SKM-1 (cell line): ENCODE data around the gene YY1.
"Not testable (repeated sequence)": the region's sequence is repeated elsewhere in the genome, so short reads cannot be mapped to it uniquely, and the experiment has no call there.

Source experiments
- DNase-seq: peaks from one replicate; lab custom pipeline; 2025; ENCODE audit not compliant: unreplicated experiment; lab: John Stamatoyannopoulos, UW

The YY1 gene

DNA sequence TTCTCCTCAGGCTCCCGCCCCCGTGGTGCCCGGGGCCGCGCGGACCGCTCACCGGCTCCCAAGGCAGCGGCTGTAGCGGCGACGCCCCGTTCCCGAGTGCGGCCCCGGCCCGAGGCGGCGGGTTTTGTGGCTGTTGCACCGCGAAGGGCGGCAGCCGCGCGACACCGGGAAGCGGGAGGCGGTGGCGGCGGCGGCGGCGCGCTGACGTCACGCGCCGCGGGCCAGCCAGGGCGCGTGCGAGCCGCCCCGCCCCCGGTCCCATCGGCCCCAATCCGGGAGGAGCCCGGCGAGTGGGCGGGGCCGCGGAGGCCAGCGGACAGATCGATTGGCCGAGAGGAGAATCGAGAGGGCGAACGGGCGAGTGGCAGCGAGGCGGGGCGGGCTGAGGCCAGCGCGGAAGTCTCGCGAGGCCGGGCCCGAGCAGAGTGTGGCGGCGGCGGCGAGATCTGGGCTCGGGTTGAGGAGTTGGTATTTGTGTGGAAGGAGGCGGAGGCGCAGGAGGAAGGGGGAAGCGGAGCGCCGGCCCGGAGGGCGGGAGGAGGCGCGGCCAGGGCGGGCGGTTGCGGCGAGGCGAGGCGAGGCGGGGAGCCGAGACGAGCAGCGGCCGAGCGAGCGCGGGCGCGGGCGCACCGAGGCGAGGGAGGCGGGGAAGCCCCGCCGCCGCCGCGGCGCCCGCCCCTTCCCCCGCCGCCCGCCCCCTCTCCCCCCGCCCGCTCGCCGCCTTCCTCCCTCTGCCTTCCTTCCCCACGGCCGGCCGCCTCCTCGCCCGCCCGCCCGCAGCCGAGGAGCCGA, at the start of gene YY1:
Gene YY1 (plus strand): TSS at position 726 of the 792 bp plus-strand sequence. CDS start 101 bp downstream, outside the sequence.
- peak; percentile 76 for DNase-seq

DNA sequence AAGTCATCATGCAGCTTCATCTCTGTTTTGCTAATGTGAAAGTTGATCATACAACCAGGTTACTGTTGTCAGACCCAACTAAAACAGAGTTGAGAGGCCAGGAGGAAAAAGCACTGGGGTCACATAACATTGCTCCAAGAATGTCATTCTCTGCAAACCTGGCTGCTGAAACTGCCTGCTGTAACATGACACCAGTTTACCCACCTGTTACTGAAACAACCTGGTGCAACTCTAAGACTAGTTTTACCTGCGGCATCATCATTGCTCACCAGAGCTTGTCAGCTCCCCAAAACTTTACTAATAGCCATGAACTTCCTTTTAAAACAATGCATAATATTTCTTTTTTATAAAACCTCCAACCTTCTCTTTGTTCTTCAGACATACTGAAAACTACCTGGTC, 48.8 kb upstream of the YY1 start:
- no peak for DNase-seq

DNA sequence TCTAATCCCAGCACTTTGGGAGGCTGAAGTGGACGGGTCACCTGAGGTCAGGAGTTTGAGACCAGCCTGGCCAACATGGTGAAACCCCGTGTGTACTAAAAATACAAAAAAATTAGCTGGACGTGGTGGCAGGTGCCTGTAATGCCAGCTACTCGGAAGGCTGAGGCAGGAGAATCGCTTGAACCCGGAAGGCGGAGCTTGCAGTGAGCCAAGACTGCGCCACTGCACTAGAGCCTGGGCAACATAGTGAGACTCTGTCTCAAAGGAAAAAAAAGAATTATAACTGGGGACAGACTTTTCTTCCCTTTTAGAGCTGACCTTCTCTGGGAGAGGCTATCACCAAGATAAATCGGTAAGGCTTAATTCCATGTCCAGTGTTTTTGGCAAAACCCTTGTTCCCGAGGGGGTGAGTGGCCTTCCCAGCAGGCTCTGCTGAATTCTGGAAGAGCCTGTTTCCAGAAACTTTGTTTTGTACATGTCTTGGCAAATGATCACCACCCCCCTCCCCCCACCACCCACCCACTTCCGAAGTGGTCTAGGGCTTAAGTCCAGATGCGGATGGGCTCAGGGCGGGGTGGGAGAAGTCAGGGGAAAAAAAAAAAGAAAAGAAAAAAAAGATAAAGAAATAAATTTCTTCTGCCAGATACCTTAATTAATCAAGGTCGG, 47.2 kb upstream of the YY1 start:
- no peak for DNase-seq

DNA sequence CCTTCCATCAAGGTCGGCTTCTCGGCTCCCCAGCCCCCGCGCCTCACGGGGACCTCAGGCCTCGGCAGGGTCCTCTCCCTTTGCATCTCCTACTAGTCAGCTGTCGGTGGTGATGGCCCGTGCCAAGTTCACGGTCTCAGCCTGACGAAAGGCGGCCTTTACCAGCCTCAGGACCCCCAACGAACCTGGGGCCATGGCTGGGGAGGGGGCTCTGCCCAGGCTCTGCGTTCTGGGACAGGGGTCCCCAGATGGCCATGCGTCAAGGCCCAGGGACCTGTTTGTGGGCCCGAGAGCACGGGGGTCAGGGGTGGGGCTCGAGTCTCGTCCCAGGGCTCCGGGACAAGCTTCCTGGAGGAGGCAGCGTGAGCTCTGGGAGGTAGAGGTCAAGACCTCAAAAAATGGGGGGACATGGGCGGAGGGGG, 46.7 kb upstream of the YY1 start:
- no peak for DNase-seq

DNA sequence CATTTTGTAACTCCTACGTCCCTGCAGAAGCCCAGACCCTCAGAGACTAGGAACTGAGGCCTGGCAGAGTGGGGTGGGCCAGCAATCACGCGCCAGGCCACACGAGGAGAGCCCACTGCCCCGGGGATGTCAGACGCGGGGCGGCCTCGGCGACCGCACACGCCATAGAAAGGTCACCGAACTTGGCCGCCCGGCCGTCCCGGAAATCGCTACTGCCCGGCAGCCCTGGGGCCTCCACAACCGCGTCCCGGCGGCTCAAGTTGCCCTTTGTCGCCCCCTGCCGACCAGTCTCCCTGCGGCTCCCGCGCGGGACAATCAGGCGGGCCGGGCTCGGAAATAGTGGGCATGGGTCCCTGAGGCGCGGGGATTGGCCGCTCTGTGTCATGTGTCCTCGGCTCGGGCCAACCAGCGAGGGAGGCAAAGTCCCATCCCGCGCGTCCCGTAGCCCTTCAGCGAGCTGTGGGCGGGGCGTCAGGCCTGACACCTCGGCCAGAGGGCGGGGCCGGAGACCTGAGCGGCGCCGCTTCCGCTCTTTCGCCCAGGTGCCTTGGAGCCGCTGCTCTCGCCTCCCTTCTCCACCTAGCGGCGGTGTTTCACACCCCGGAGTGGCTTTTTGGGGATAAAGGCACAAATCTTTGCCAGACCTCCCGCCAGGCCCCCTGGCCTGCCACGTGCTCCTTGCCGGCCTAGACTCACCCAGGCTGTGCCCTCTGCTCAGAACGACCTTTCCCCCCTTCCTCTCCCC, 46.1 kb upstream of the YY1 start:
- peak; percentile 74 for DNase-seq

DNA sequence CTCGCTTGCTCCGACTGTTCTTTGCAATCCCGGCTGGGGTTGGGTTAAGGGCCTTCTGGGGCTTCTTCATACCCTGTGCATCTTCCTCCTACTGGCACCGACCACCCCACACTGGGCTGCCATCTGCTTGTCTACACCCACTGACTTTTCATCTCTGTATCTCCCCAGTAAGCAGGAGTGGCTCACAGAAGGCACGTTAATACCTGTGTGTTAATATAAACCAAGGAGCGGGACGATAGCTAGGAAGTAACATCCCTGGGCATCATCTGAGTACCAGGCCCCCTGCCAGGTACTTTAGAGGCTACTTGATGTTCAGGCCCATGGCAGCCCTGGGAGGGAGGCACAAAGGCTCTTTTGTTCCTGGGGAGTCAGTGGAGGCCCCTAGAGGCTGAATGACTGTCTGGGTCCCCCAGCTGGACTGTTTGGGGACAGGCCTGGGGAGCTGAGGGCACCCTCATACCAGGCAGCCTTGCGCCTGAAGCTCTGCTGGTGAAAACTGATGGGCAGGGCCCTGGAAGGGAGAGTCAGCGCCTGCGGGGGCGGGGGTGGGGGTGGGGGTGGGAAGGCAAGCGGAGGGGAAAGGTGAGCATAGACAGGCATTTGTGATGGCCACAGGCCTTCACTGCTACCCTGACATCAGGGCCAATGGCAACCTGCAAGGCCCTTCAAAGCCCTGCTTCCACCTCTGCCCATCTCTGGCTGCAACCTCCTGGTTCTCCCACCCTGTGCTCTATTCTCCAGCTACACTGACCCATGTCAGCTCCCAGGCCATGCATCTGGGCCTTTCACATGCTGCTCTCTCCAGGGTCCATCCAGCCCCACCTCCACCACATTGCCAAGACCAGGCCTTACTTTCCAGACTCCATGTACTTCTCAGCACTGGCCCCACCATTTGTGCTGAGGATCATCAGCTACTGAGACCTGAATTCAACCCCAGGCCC, 45.3 kb upstream of the YY1 start:
- no peak for DNase-seq

DNA sequence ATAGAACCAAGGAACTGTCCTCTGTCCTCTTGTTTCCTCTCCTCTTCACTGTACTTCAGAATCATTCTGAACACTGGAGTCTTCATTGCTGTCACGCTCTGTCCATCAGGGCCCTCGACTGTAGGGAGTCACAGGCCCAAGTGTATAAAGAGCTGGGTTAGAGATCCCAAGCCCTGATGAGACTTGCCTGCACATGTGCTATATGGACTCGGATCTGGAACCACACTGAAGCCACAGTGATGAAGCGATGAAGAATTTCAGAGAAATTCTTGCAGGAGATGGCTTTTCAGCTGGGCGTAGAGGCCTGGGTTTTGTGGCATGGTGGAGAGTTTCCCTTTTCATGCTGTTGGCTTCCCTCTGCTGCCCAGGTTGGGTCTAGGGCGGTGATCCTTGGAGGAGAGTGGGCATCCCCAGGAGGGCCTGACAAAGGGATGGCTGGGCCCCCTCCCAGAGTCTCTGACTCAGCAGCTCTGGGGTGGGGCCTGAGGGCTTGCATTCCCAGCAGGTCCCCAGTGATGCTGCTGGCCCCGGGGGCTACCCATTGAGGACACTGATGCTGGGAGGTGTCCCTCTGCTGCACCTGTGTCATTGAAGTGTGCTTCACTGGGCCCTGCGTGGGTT, 39.6 kb upstream of the YY1 start:
- DNase-seq: no peak

DNA sequence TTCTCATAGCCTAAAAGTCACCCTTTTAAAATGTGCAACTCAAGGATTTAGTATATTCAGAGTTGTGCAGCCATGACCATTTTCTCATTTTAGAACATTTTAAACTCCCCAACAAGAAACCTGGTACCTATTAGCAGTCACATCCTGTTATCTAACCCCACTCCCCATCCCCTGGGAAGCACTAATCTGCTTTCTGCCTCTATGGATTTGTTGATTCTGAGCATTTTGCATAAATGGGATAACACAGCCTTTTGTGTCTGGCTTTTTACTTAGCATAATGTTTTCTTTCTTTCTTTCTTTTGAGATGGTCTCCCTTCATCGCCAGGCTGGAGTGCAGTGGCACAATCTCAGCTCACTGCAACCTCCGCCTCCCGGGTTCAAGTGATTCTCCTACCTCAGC, 38.6 kb upstream of the YY1 start:
- DNase-seq: no peak

DNA sequence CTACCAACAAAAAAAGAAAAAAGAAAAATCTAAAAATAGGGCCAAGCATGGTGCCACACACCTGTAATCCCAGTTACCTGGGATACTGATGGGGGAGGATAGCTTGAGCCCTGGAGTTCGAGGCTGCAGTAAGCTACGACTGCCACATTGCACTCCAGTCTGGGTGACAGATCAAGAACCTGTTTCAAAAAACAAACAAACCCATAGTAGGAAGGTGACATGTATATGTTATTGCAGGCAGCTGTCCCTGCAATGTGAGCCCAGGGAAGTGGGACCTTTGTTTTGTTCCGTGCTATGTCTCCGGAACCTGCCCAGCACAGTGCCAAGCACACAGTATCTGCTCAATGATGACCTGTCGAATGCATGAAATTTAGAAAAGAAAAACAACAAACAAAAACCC, 37.2 kb upstream of the YY1 start:
- DNase-seq: no peak

DNA sequence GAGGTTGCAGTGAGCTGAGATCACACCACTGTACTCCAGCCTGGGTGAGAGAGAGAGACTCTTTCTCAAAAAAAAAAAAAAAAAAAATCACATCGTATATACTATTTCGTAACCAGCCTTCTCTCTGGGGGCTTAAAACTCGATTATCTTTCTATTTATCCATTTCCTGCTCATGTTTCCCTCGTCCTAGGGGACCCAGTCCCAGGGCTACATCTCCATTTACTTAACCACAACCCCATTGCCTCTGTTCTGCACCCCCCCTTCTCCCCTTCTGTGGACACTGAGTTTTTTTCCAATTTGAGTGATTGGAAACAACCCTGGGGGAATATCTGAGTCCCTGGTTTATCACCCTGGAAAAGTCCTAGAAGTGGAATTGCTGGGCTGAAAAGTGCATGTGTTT, 36.2 kb upstream of the YY1 start:
- DNase-seq: no peak

DNA sequence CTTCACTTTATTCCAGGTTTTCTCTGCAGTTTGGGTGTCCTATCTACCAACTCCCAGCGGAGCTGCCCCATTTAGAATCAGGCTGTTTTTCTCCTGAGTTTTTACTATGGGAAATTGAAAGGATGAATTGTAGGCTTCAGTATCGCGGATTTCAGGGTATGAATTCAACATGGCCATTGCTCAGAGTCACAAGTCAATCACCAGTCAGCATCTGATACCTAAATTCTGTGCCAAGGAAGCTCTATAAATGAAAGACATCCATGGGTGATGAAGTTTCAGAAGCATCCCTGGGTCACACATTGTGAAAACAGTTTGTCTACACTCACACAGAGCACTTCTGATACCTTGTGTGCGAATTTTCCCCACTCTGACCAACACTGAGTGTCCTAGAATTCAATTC, 35.8 kb upstream of the YY1 start:
- no peak for DNase-seq

DNA sequence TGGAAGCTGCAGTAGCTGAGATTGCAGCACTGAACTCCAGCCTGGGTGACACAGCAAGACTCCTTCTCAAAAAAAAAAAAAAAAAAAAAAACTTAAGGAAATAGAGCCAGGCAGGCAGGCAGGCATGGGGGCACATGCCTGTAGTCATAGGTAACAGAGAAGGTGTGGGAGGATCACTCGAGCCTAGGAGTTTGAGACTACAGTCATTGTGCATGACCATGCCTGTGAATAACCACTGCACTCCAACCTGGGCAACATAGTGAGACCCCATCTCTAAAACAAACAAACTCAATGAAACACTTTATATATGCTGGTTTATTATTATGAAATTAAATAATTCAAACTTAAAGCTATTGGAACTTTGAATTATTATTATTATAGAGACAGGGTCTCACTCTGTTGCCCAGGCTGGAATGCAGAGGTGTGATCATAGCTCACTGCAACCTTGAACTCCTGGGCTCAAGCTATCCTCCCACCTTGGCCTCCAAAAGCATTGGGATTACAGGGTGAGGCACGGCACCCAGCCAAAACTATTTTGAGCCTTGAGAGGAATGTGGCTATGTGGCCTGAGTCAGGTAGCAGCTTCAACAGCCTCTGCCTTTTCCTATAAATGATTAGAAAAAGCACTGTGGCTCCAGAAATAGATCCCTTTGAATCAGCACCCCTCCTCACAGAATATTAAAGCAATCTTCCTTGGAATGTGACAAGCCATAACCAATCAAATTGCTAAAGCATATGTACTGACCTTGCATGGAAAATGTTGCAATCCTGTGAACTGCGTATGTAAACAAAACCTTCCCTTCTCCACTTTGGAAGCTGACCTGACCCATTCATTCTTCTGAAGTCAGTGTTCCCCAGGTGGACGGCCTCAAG, 34.7 kb upstream of the YY1 start:
- DNase-seq: no peak

DNA sequence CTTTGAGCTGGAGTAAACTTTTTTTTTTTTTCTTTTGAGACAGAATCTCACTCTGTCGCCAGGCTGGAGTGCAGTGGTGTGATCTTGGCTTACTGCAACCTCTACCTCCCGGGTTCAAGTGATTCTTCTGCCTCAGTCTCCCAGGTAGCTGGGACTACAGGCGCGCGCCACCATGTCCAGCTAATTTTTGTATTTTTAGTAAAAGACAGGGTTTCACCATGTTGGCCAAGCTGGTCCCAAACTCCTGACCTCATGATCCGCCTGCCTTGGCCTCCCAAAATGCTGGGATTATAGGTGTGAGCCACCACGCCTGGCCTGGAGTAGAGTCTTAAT, 34.1 kb upstream of the YY1 start:
- DNase-seq: not testable (repeated sequence)

DNA sequence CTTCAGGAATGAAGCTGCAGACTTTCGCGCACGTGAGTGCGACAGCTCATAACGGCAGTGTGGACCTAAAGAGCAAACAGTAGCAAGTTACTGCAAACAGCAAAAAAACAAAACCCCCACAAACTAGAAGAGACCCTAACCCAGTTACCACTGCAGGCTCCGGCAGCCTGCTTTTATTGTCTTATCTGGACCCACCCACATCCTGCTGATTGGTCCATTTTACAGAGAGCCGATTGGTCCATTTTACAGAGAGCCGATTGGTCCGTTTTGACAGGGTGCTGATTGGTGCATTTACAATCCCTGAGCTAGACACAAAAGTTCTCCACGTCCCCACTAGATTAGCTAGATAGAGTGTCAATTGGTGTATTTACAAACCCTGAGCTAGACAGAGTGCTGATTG, 31.4 kb upstream of the YY1 start:
- DNase-seq: not testable (repeated sequence)

DNA sequence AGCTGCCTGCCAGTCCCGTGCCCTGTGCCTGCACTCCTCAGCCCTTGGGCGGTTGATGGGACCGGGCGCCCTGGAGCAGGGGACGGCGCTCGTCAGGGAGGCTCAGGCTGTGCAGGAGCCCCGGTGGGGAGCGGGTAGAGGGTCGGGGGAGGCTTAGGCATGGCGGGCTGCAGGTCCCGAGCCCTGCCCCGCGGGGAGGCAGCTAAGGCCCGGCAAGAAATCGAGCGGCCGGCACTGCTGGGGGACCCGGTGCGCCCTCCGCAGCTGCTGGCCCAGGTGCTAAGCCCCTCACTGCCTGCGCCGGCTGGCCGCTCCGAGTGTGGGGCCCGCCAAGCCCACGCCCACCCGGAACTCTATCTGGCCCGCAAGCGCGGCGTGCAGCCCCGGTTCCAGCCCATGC, 30.8 kb upstream of the YY1 start:
- DNase-seq: not testable (repeated sequence)

DNA sequence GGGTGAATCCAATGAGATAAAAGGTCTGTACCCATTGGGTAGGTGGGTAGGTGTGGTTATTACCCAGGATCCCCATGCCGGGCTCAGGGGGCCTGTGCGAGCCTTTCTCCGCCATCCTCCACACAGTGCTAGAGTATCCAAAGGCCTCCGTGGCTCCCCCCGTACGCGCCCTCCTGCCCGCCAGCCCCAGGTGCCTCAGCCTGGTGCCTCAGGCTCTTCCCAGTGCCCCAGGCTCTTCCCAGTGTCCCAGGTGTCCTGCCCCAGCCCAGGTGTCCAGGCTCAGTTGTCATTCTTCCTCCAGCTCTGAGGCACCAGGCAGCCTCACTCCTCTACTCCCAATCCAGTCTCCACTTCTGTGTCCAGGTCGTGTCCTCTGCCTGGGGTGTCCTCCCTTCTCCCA, 27.6 kb upstream of the YY1 start:
- DNase-seq: no peak

DNA sequence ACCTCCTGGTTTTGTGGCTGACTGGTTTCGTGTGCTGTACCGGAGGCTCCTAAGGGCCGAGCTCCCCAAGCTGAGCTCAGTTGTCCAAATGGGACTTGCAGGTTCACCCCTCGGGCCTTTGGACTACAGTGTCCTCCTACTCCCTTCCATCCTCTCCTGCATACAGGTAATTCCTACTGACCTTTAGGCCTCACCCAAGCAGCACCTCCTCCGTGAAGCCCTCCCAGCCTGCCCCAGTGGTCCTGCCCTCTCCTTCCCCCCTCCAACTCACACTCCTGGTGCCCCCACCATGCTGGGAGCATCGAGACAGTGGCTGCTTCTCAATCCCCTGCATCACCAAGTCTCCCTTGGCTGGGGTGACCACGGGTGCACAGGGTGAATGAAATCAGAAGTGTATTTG, 27.1 kb upstream of the YY1 start:
- no peak for DNase-seq

DNA sequence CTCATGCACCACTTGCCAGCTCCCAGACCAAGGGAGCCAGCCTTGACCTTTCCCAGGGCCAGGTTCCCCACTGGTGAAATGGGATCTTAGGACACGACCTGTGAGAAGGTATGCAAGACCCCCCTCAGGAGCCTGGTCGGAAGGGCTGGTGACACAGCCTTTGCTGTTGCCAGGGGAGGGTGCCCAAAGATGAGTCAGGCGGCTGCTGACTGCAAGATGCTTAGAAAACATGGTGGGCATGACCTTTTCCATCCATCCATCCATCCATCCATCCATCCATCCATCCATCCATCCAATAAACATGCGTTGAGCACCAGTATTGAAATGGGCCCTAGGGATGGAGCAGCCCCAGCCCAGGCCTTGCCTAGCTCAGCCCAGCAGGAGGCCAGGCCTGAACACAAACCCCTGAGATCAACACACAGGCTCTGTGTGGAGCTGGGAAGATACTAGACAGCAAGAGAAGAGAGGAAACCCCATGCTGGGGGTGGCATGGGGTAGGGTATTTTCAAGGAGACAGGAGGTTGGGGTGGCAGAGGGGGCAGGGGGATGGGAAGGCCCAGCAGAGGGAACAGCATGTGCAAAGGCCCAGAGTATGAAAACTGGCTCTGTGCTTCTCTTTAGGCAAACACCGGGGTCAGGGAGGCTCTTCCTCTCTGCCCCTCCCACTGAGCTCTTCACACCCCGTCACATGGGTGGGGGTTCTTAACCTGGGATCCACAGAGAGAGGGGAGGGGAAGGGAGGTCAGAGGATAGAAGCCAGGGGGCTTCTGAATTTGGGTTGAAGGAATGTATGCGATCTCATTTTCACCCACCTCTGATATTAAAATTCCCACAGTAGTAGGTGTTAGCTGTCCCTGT, 26.2 kb upstream of the YY1 start:
- no peak for DNase-seq

DNA sequence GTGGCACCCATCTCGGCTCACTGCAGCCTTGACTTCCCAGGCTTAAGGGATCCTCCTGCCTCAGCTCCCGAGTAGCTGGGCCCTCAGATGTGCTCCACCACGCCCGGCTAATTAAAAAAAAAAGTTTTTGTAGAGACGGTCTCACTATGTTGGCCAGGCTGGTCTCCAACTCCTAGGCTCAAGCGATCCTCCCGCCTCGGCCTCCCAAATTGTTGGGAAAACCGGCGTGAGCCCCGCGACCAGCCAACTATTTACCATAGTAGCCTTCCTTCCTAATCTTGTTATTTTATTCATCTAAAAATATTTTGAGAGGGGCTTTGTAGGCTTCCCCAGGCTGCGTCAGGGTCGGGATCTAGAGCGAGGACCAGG, 25.4 kb upstream of the YY1 start:
- no peak for DNase-seq
